H1 (cell line): ENCODE results near the gene THAP2. TPM values are rescaled to one million over a fixed set of nuclear protein-coding genes. Genes with fewer than 3 reads are reported as not detected.

Source experiments
- CTCF ChIA-PET: fragments of 300-600 bp; sonication (Branson Sonifier 250); formaldehyde crosslinking; loops from one replicate; lab custom pipeline; 2021; ENCODE audit not compliant: partially characterized antibody; lab: Charles Lee
- POLR2A ChIA-PET: fragments of 300-600 bp; sonication (Branson Sonifier 250); formaldehyde crosslinking; loops from one replicate; lab custom pipeline; 2021; ENCODE audit warnings: inconsistent platforms; ENCODE audit not compliant: partially characterized antibody; lab: Charles Lee
- DNase-seq, 2 experiments: peaks; one replicate each; pipeline versions ENCODE4 v3.0.0 to v3.0.0-alpha.2; 2010 to 2022; ENCODE audit warnings: low spot score in 2 of 2, low read depth in 1 of 2, mixed read lengths in 1 of 2
- FAIRE-seq: peaks from 2 replicates; lab custom pipeline; 2011; peaks lifted over from hg19 to GRCh38; lab: Jason Lieb, UNC
- H2AFZ ChIP-seq: 2 replicates; pipeline ENCODE4 v1.8.1; 2012; ENCODE audit warnings: low read length, inconsistent platforms
- H2AK5ac ChIP-seq: 2 replicates; pipeline ENCODE4 v1.6.1; 2013; ENCODE audit warnings: low read depth, low read length
- H2BK120ac ChIP-seq: replicated peaks from 2 replicates; pipeline ENCODE3; 2013; ENCODE audit warnings: low read depth, low read length, inconsistent platforms
- H2BK12ac ChIP-seq: 2 replicates; pipeline ENCODE4 v1.6.1; 2013; ENCODE audit warnings: low read depth, low read length
- H2BK15ac ChIP-seq: 2 replicates; pipeline ENCODE4 v1.6.1; 2013; ENCODE audit warnings: low read length
- H2BK20ac ChIP-seq: 2 replicates; pipeline ENCODE4 v1.6.1; 2013; ENCODE audit warnings: low read length
- H2BK5ac ChIP-seq: 2 replicates; pipeline ENCODE4 v1.6.1; 2013; ENCODE audit warnings: low read depth, low read length
- H3K14ac ChIP-seq: 2 replicates; pipeline ENCODE4 v1.6.1; 2013; ENCODE audit warnings: inconsistent platforms; ENCODE audit not compliant: insufficient read length
- H3K18ac ChIP-seq: 2 replicates; pipeline ENCODE4 v1.6.1; 2013; ENCODE audit warnings: low read length; ENCODE audit errors: extremely low read depth
- H3K23ac ChIP-seq: 2 replicates; pipeline ENCODE4 v1.6.1; 2013; ENCODE audit warnings: inconsistent platforms; ENCODE audit not compliant: insufficient read length
- H3K23me2 ChIP-seq: 2 replicates; pipeline ENCODE4 v1.6.1; 2013; ENCODE audit warnings: low read depth, low read length
- H3K27ac ChIP-seq: 2 replicates; pipeline ENCODE4 v1.6.1; 2011; ENCODE audit warnings: low read depth, low read length, inconsistent platforms
- H3K27me3 ChIP-seq, 4 experiments: replicated peaks in 1 of 4; 1 replicate in 1 of 4; 2 replicates in 3 of 4; pipeline versions ENCODE4 v1.6.1 to v1.8.1; 2011 to 2013; ENCODE audit warnings: low read length in 3 of 4, mild to moderate bottlenecking in 3 of 4, inconsistent platforms in 2 of 4, mixed read lengths in 2 of 4, moderate library complexity in 1 of 4; ENCODE audit not compliant: control insufficient read depth in 3 of 4, insufficient read depth in 3 of 4; ENCODE audit errors: extremely low read depth in 1 of 4
- H3K36me3 ChIP-seq, 4 experiments: 2 replicates each; pipeline versions ENCODE4 v1.6.1 to v1.8.1; 2011 to 2013; ENCODE audit warnings: mild to moderate bottlenecking in 4 of 4, low read length in 3 of 4, moderate library complexity in 2 of 4, control low read depth in 1 of 4, inconsistent platforms in 1 of 4; ENCODE audit not compliant: insufficient read depth in 4 of 4, control insufficient read depth in 2 of 4
- H3K4ac ChIP-seq: replicated peaks from 2 replicates; pipeline ENCODE3; 2013; ENCODE audit warnings: low read length, low read depth, mixed read lengths, inconsistent platforms; ENCODE audit not compliant: insufficient read length
- H3K4me1 ChIP-seq, 4 experiments: replicated peaks in 1 of 4; 1 replicate in 1 of 4; 2 replicates in 3 of 4; pipeline versions ENCODE4 v1.6.1 to v1.8.1; 2011 to 2013; ENCODE audit warnings: low read length in 3 of 4, inconsistent platforms in 2 of 4, mixed read lengths in 1 of 4; ENCODE audit not compliant: insufficient read depth in 4 of 4, control insufficient read depth in 3 of 4
- H3K4me2 ChIP-seq, 2 experiments: 2 replicates each; pipeline versions ENCODE4 v1.6.1 to v1.8.1; 2011 to 2013; ENCODE audit warnings: low read depth in 2 of 2, low read length in 2 of 2, control low read depth in 1 of 2, inconsistent platforms in 1 of 2, mild to moderate bottlenecking in 1 of 2; ENCODE audit not compliant: insufficient read depth in 1 of 2
- H3K4me3 ChIP-seq, 4 experiments: fragments of 200-600, 300-600 bp in 1 of 4; sonication (generic), shearing (Covaris generic), sonication (Bioruptor Twin) in 1 of 4; 2 replicates each; pipeline versions ENCODE4 v1.5.1 to v1.8.1; 2011 to 2016; ENCODE audit warnings: low read length in 4 of 4, low read depth in 3 of 4, control low read depth in 2 of 4, inconsistent platforms in 2 of 4, mild to moderate bottlenecking in 2 of 4, mixed read lengths in 1 of 4, moderate library complexity in 1 of 4; ENCODE audit not compliant: insufficient read depth in 2 of 4; ENCODE audit errors: extremely low read depth in 1 of 4
- H3K56ac ChIP-seq: replicated peaks from 2 replicates; pipeline ENCODE3; 2013; ENCODE audit warnings: low read depth, mild to moderate bottlenecking, mixed read lengths, low read length, inconsistent platforms; ENCODE audit not compliant: insufficient read length
- H3K79me1 ChIP-seq: 2 replicates; pipeline ENCODE4 v1.6.1; 2013; ENCODE audit warnings: low read depth, low read length, control low read depth
- H3K79me2 ChIP-seq, 2 experiments: 2 replicates each; pipeline versions ENCODE4 v1.6.1 to v1.8.1; 2012 to 2013; ENCODE audit warnings: low read length in 2 of 2, mild to moderate bottlenecking in 2 of 2, inconsistent platforms in 1 of 2; ENCODE audit not compliant: insufficient read depth in 2 of 2, control insufficient read depth in 1 of 2
- H3K9ac ChIP-seq, 4 experiments: replicated peaks in 1 of 4; 1 replicate in 1 of 4; 2 replicates in 3 of 4; pipeline versions ENCODE4 v1.6.1 to v1.8.1; 2011 to 2013; ENCODE audit warnings: low read depth in 3 of 4, low read length in 3 of 4, control low read depth in 2 of 4, mild to moderate bottlenecking in 2 of 4, moderate library complexity in 2 of 4, inconsistent platforms in 1 of 4; ENCODE audit errors: extremely low read depth in 1 of 4
- H3K9me3 ChIP-seq, 2 experiments: 2 replicates each; pipeline versions ENCODE4 v1.6.1 to v1.8.1; 2012 to 2013; ENCODE audit warnings: mild to moderate bottlenecking in 2 of 2, moderate library complexity in 2 of 2, control low read depth in 1 of 2, inconsistent platforms in 1 of 2, low read depth in 1 of 2, low read length in 1 of 2, mixed read lengths in 1 of 2; ENCODE audit not compliant: insufficient read depth in 2 of 2
- H4K20me1 ChIP-seq, 2 experiments: replicated peaks in 1 of 2; 2 replicates each; pipeline versions ENCODE3 to v1.8.1; 2011 to 2013; ENCODE audit warnings: inconsistent platforms in 2 of 2, low read length in 2 of 2, mild to moderate bottlenecking in 1 of 2; ENCODE audit not compliant: insufficient read depth in 2 of 2, control insufficient read depth in 1 of 2
- H4K5ac ChIP-seq: 2 replicates; pipeline ENCODE4 v1.6.1; 2013; ENCODE audit warnings: low read length, low read depth, mixed read lengths, inconsistent platforms; ENCODE audit not compliant: insufficient read length
- H4K8ac ChIP-seq: 2 replicates; pipeline ENCODE4 v1.8.0; 2013; ENCODE audit warnings: mild to moderate bottlenecking, moderate library complexity, low read length, inconsistent platforms; ENCODE audit not compliant: insufficient read depth; ENCODE audit errors: extremely low read depth
- H4K91ac ChIP-seq: replicated peaks from 2 replicates; pipeline ENCODE3; 2013; ENCODE audit warnings: low read length, mixed read lengths, inconsistent platforms; ENCODE audit not compliant: insufficient read length
- CREB1 ChIP-seq: IDR thresholded peaks from 2 replicates; pipeline ENCODE4 v1.6.1; 2012; ENCODE audit warnings: inconsistent platforms
- USF2 ChIP-seq: IDR thresholded peaks from 2 replicates; pipeline ENCODE4 v1.6.1; 2011; ENCODE audit warnings: low read length, improper control_type of control experiment
- ZNF274 ChIP-seq: IDR thresholded peaks from 2 replicates; pipeline ENCODE4 v1.7.0; 2012; ENCODE audit warnings: low read length, borderline replicate concordance; ENCODE audit errors: extremely low read depth
- polyA plus RNA-seq, 7 experiments: library from polyadenylated mRNA; depleted of rRNA in 3 of 7; stranded (reverse) in 5 of 7; unstranded in 2 of 7; fragments of >200 nt in 5 of 7; fragments of 200-250 nt in 2 of 7; gene quantifications; 1 replicate in 5 of 7; 2 replicates in 1 of 7; 4 replicates in 1 of 7; pipeline versions ENCODE4 v1.2.1 to v1.2.3, GENCODE V29; 2011 to 2013; ENCODE audit warnings: missing spikeins in 2 of 7, mixed read lengths in 2 of 7
- total RNA-seq: library from RNA; stranded (reverse); fragmentation: NEBNext Ultra II Directional; extraction: Animal tissue kit (Norgen Biotek cat#: 25700); gene quantifications from 2 replicates; pipeline ENCODE4 v1.2.1, GENCODE V29; 2021

The THAP2 gene
- total and polyA plus RNA-seq, 2 of the 8 experiments (the other 6 are each of a cell fraction or from before 2014, with no cell fraction given): 1.8 to 5.3 TPM

- Histone ChIP-seq H2AFZ (no peak overlapping the region), H3K4ac (no peak overlapping the region), H3K4me1 (no peaks in the 10 kb centered on the region), H3K36me3 (no peaks in the 10 kb centered on the region), H3K79me1 (no peaks in the 10 kb centered on the region), H3K9ac (no peak overlapping the region), H4K20me1 (no peaks in the 10 kb centered on the region), H3K23ac (no peak overlapping the region), H3K79me2 (no peaks in the 10 kb centered on the region), H4K5ac (no peak overlapping the region), H3K4me2 (no peak overlapping the region), H2BK12ac (no peak overlapping the region), H3K9me3 (0 out of 4 replicates have a peak, but pooled peaks cover 0 to 4% of the 10 kb centered on the region in 2 experiments), H3K4me3 (no peak overlapping the region), H3K56ac (no peak overlapping the region), H3K14ac (no peak overlapping the region), H2BK5ac (no peak overlapping the region), H3K27ac (no peak overlapping the region), H3K27me3 (no peaks in the 10 kb centered on the region), H2BK120ac (no peak overlapping the region), H4K8ac (no peak overlapping the region), H3K18ac (no peak overlapping the region), H2BK20ac (no peak overlapping the region), H2AK5ac (no peak overlapping the region), H2BK15ac (no peak overlapping the region), H4K91ac (no peak overlapping the region), H3K23me2 (no peaks in the 10 kb centered on the region)
- FAIRE-seq (no peak), DNase-seq (no peak)
- ChIA-PET POLR2A (interaction anchor here (1.9 kb wide), 1 partner anchor 11 kb away, joined by 6 read pairs; no protein-coding TSS in a partner anchor), CTCF (interaction anchor here (1.4 to 3.0 kb wide), 2 partner anchors 13 to 29 kb away, joined by 3 to 12 read pairs; no protein-coding TSS in a partner anchor)
- TF ChIP-seq ZNF274 (no peak), USF2 (no peak), CREB1 (no peak)
These were observed 54.5 kb downstream of the THAP2 start for GRCh38 chr12:71718611-71719010.
